ENCODE data around the gene CEP112.

- TF ChIP-seq CTCF (IDR thresholded peaks at IDR 0.05) (no peak), POLR2A (IDR thresholded peaks at IDR 0.05) (no peak), POLR2AphosphoS5 (IDR thresholded peaks at IDR 0.05) (no peak), EP300 (IDR thresholded peaks at IDR 0.05; ENCODE audit: low read depth) (no peak)
These were observed 527.7 kb downstream of the CEP112 start for GRCh38 chr17:65664266-65664665.
